Body of pancreas (tissue), 4 donors: ENCODE measurements around the gene AK1. TPM values are rescaled to one million over a fixed set of nuclear protein-coding genes. Genes with fewer than 3 reads are reported as not detected.

Experiments
- ATAC-seq: fragments of 150-250 bp; one replicate; pipeline ENCODE4 v1.9.1; 2016
- DNase-seq, 4 donors: peaks; one replicate each; pipeline ENCODE4 v3.0.0-alpha.2; 2019
- H3K27ac ChIP-seq, 4 donors: fragments of 200-600 bp; sonication (generic); 1 replicate in 3 of 4; 2 replicates in 1 of 4; pipeline versions ENCODE4 v1.5.1 to v1.6.1; 2016 to 2019; ENCODE audit warnings: mild to moderate bottlenecking in 1 of 4, mixed read lengths in 1 of 4, moderate library complexity in 1 of 4
- H3K27me3 ChIP-seq, 2 donors: fragments of 200-600 bp; sonication (generic); one replicate each; pipeline ENCODE4 v1.6.0; 2016; ENCODE audit warnings: mild to moderate bottlenecking in 1 of 2
- H3K36me3 ChIP-seq, 2 donors: fragments of 200-600 bp; sonication (generic); replicated peaks in 1 of 2; 2 replicates each; pipeline ENCODE4 v1.5.1; 2016; ENCODE audit warnings: low read depth in 2 of 2; ENCODE audit not compliant: insufficient read depth in 1 of 2
- H3K4me1 ChIP-seq: fragments of 200-600 bp; sonication (generic); one replicate; pipeline ENCODE4 v1.6.0; 2016
- H3K4me3 ChIP-seq, 2 donors: fragments of 200-600 bp; sonication (generic); 1 replicate in 1 of 2; 2 replicates in 1 of 2; pipeline ENCODE4 v1.5.1; 2016 to 2019
- H3K9me3 ChIP-seq, 3 donors: fragments of 200-600 bp; sonication (generic); 1 replicate in 2 of 3; 2 replicates in 1 of 3; pipeline ENCODE4 v1.5.1; 2016
- POLR2A ChIP-seq, 3 donors: fragments of 450-650 bp; IDR thresholded peaks; one replicate each; pipeline ENCODE4 v1.6.1; 2016; ENCODE audit warnings: antibody characterized with exemption in 3 of 3, mild to moderate bottlenecking in 2 of 3
- WGBS, 2 donors: methylation state at CpG; one replicate each; pipeline ENCODE4 v1.1.5; 2017; 5-methylcytosine and 5-hydroxymethylcytosine counted together
- intact Hi-C: fragments of 100-400 bp; cut with DNase I; formaldehyde crosslinking; loops from one replicate; pipeline ENCODE4 v1.15.1; 2023
- total RNA-seq, 2 donors: library from RNA; depleted of rRNA; stranded (reverse); fragments of >200 nt; gene quantifications; one replicate each; pipeline ENCODE4 v1.1.0, GENCODE V29; 2016
- TF ChIP-seq, protein P1 (sequence below), 7 experiments: fragments of 450-650 bp in 4 of 7; fragments of 200-600 bp in 3 of 7; sonication (generic) in 3 of 7; IDR thresholded peaks; one replicate each; pipeline ENCODE4 v1.5.1; 2016 to 2019; ENCODE audit warnings: antibody characterized with exemption in 7 of 7

Gene AK1
- total RNA-seq, 2 donors from 2014 or later = 8.8 to 23.7 TPM

- Histone ChIP-seq H3K27me3 (no peaks in the 10 kb centered on the region), H3K27ac (no peak overlapping the region), H3K36me3 (peaks cover 0 to 7% of the 10 kb centered on the region in 2 donors), H3K4me3 (no peak overlapping the region), H3K4me1 (peaks cover 44% of the 10 kb centered on the region), H3K9me3 (no peaks in the 10 kb centered on the region)
- ATAC-seq = no peak
- WGBS, 2 donors = 83 to 88% methylated on average over 26 to 31 of the region's 35 CpGs
- intact Hi-C loops = no loop called here
- DNase-seq = no peak
- no peak for TF ChIP-seq POLR2A (IDR thresholded peaks at IDR 0.05)
- TF ChIP-seq, protein P1, sequence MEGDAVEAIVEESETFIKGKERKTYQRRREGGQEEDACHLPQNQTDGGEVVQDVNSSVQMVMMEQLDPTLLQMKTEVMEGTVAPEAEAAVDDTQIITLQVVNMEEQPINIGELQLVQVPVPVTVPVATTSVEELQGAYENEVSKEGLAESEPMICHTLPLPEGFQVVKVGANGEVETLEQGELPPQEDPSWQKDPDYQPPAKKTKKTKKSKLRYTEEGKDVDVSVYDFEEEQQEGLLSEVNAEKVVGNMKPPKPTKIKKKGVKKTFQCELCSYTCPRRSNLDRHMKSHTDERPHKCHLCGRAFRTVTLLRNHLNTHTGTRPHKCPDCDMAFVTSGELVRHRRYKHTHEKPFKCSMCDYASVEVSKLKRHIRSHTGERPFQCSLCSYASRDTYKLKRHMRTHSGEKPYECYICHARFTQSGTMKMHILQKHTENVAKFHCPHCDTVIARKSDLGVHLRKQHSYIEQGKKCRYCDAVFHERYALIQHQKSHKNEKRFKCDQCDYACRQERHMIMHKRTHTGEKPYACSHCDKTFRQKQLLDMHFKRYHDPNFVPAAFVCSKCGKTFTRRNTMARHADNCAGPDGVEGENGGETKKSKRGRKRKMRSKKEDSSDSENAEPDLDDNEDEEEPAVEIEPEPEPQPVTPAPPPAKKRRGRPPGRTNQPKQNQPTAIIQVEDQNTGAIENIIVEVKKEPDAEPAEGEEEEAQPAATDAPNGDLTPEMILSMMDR (IDR thresholded peaks at IDR 0.05) = no peak
Observed at GRCh38 chr9:127907867-127908659, 30.6 kb upstream of the AK1 start.

GRCh38 chr9:127905788-127906191, 28.3 kb upstream of the AK1 start:
- DNase-seq (peak in 3 of 4 donors; percentile 35 to 43 (median 42)), ATAC-seq (no peak)
- H3K36me3 ChIP-seq = peaks cover 0 to 2% of the 10 kb centered on the region in 2 donors
- WGBS, 2 donors = 49 to 59% methylated on average over 6 to 12 of the region's 12 CpGs
- intact Hi-C loops = no loop called here
- H3K4me3 ChIP-seq = no peak overlapping the region
- peaks cover 43% of the 10 kb centered on the region for H3K4me1 ChIP-seq
- no peak for TF ChIP-seq POLR2A (IDR thresholded peaks at IDR 0.05)
- TF ChIP-seq, protein P1 (IDR thresholded peaks at IDR 0.05) = no peak
- H3K27me3 ChIP-seq = no peaks in the 10 kb centered on the region
- peak overlapping the region; percentile 40 to 88 (median 80) for H3K27ac ChIP-seq
- no peaks in the 10 kb centered on the region for H3K9me3 ChIP-seq

- no peak for DNase-seq
- intact Hi-C loops = no loop called here
- 69 to 70% methylated on average over 2 to 4 of the region's 5 CpGs for WGBS, 2 donors
- no peaks in the 10 kb centered on the region for H3K27me3 ChIP-seq
- no peak for TF ChIP-seq POLR2A (IDR thresholded peaks at IDR 0.05)
- TF ChIP-seq, protein P1 (IDR thresholded peaks at IDR 0.05) = no peak
- ATAC-seq = no peak
- peaks cover 45% of the 10 kb centered on the region for H3K4me1 ChIP-seq
- no peaks in the 10 kb centered on the region for H3K9me3 ChIP-seq
- H3K36me3 ChIP-seq = peaks cover 0 to 2% of the 10 kb centered on the region in 2 donors
- peak overlapping the region; percentile 40 to 88 (median 80) for H3K27ac ChIP-seq
- no peak overlapping the region for H3K4me3 ChIP-seq
Observed at GRCh38 chr9:127905004-127905728, 27.7 kb upstream of the AK1 start.

- no peak overlapping the region for H3K4me3 ChIP-seq
Observed at GRCh38 chr9:127904561-127905003, 27.1 kb upstream of the AK1 start.

More at GRCh38 chr9:127904561-127905003, 27.1 kb upstream of the AK1 start:
- Histone ChIP-seq H3K27ac (peak overlapping the region; percentile 40 to 88 (median 80)), H3K27me3 (no peaks in the 10 kb centered on the region), H3K36me3 (no peaks in the 10 kb centered on the region), H3K4me1 (peaks cover 51% of the 10 kb centered on the region), H3K9me3 (no peaks in the 10 kb centered on the region)
- ATAC-seq (peak; percentile 62), DNase-seq (peak; percentile 49 to 81 (median 77))
- intact Hi-C loops = no loop called here
- WGBS, 2 donors = 27 to 65% methylated on average over 8 to 12 of the region's 12 CpGs
- peak in 1 of 3 donors; percentile 41 for TF ChIP-seq POLR2A (IDR thresholded peaks at IDR 0.05)
- TF ChIP-seq, protein P1 (IDR thresholded peaks at IDR 0.05) = no peak
